ENCODE data around the gene EML5.

The EML5 gene

GRCh38 chr14:88707088-88707487 is 85.7 kb downstream of the EML5 start:
- no peak for DNase-seq

GRCh38 chr14:88706425-88706824 is 86.3 kb downstream of the EML5 start:
- peak; percentile 13 for DNase-seq

GRCh38 chr14:88698651-88699050 is 94.1 kb downstream of the EML5 start:
- no peak for DNase-seq

GRCh38 chr14:88695870-88696269 is 96.9 kb downstream of the EML5 start:
- DNase-seq = peak; percentile 27

GRCh38 chr14:88688386-88688785 is 104.4 kb downstream of the EML5 start:
- DNase-seq = no peak

GRCh38 chr14:88683119-88683518 is 109.6 kb downstream of the EML5 start:
- no peak for DNase-seq

GRCh38 chr14:88682495-88683114 is 110.1 kb downstream of the EML5 start:
- DNase-seq = no peak

- DNase-seq = no peak
Observed at GRCh38 chr14:88681755-88682494, 110.8 kb downstream of the EML5 start.

GRCh38 chr14:88669346-88669745 is 123.4 kb downstream of the EML5 start:
- DNase-seq = peak; percentile 8

GRCh38 chr14:88668448-88669116 is 124.2 kb downstream of the EML5 start:
- DNase-seq = no peak

GRCh38 chr14:88667555-88668273 is 125.0 kb downstream of the EML5 start:
- peak; percentile 76 for DNase-seq

- DNase-seq = peak; percentile 34
Observed at GRCh38 chr14:88660056-88660455, 132.7 kb downstream of the EML5 start.

- no peak for DNase-seq
Observed at GRCh38 chr14:88639221-88639620, 153.5 kb downstream of the EML5 start.

GRCh38 chr14:88632512-88632911 is 160.2 kb downstream of the EML5 start:
- no peak for DNase-seq

GRCh38 chr14:88631091-88631490 is 161.7 kb downstream of the EML5 start:
- DNase-seq = no peak

GRCh38 chr14:88630565-88630964 is 162.2 kb downstream of the EML5 start:
- DNase-seq = peak; percentile 42

GRCh38 chr14:88628462-88628861 is 164.3 kb downstream of the EML5 start:
- DNase-seq = no peak

GRCh38 chr14:88628033-88628432 is 164.7 kb downstream of the EML5 start:
- no peak for DNase-seq

GRCh38 chr14:88625671-88626070 is 167.1 kb downstream of the EML5 start:
- DNase-seq = no peak

- DNase-seq = no peak
Observed at GRCh38 chr14:88621100-88621499, 171.7 kb downstream of the EML5 start.

- DNase-seq = no peak
Observed at GRCh38 chr14:88618476-88618875, 174.3 kb downstream of the EML5 start.

- DNase-seq = no peak
Observed at GRCh38 chr14:88617479-88617878, 175.3 kb downstream of the EML5 start.

- no peak for DNase-seq
Observed at GRCh38 chr14:88616697-88617096, 176.1 kb downstream of the EML5 start.

Measured in fibroblast of skin of abdomen (primary cell).